Measurements from ENCODE around the gene SOD1. TPM values are rescaled to one million over a fixed set of nuclear protein-coding genes. Genes with fewer than 3 reads are reported as not detected.

SOD1 gene
- total RNA-seq, 4 donors from 2014 or later, result 118 to 141 (median 130) TPM

GRCh38 chr21:31707499-31707898 lies 48.0 kb downstream of the SOD1 start:
- intact Hi-C loops (cut with DNase I; ENCODE audit: low total_unique reads), result no loop called here
- no peak for DNase-seq (ENCODE audit: low spot score in 2 of 2)
- TF ChIP-seq POLR2A (IDR thresholded peaks at IDR 0.05) (no peak), CTCF (IDR thresholded peaks at IDR 0.05) (no peak)
- no peak overlapping the region for H3K4me3 ChIP-seq (ENCODE audit: low read depth, poor library complexity, severe bottlenecking)

- intact Hi-C loops (cut with DNase I; ENCODE audit: low total_unique reads), result no loop called here
- 41 to 47% methylated on average over 1 of the region's 1 CpG for WGBS, 2 donors
- no peak for DNase-seq (ENCODE audit: low spot score in 2 of 2)
- TF ChIP-seq CTCF (IDR thresholded peaks at IDR 0.05) (no peak), POLR2A (IDR thresholded peaks at IDR 0.05) (no peak)
- H3K4me3 ChIP-seq (ENCODE audit: low read depth, poor library complexity, severe bottlenecking), result no peak overlapping the region
Measured at GRCh38 chr21:31708541-31708940, 49.0 kb downstream of the SOD1 start.

- intact Hi-C loops (cut with DNase I; ENCODE audit: low total_unique reads), result no loop called here
- no peak for DNase-seq (ENCODE audit: low spot score in 2 of 2)
- H3K4me3 ChIP-seq (ENCODE audit: low read depth, poor library complexity, severe bottlenecking), result no peak overlapping the region
- TF ChIP-seq POLR2A (IDR thresholded peaks at IDR 0.05) (no peak), CTCF (IDR thresholded peaks at IDR 0.05) (no peak)
- WGBS, 2 donors, result 56% methylated on average over 1 of the region's 1 CpG
Measured at GRCh38 chr21:31710586-31710985, 51.1 kb downstream of the SOD1 start.

GRCh38 chr21:31711326-31711725 lies 51.8 kb downstream of the SOD1 start:
- H3K4me3 ChIP-seq (ENCODE audit: low read depth, poor library complexity, severe bottlenecking), result no peak overlapping the region
- intact Hi-C loops (cut with DNase I; ENCODE audit: low total_unique reads), result no loop called here
- TF ChIP-seq CTCF (IDR thresholded peaks at IDR 0.05) (no peak), POLR2A (IDR thresholded peaks at IDR 0.05) (no peak)
- no peak for DNase-seq (ENCODE audit: low spot score in 2 of 2)
- 92 to 98% methylated on average over 1 of the region's 1 CpG for WGBS, 2 donors

GRCh38 chr21:31711745-31712285 lies 52.3 kb downstream of the SOD1 start:
- WGBS, 2 donors, result 96 to 100% methylated on average over 1 of the region's 1 CpG
- DNase-seq (ENCODE audit: low spot score in 2 of 2), result no peak
- intact Hi-C loops (cut with DNase I; ENCODE audit: low total_unique reads), result no loop called here
- no peak for TF ChIP-seq POLR2A (IDR thresholded peaks at IDR 0.05)
- no peak for TF ChIP-seq CTCF (IDR thresholded peaks at IDR 0.05)
- H3K4me3 ChIP-seq (ENCODE audit: low read depth, poor library complexity, severe bottlenecking), result no peak overlapping the region

GRCh38 chr21:31713115-31713514 lies 53.6 kb downstream of the SOD1 start:
- intact Hi-C loops (cut with DNase I; ENCODE audit: low total_unique reads), result no loop called here
- no peak for TF ChIP-seq POLR2A (IDR thresholded peaks at IDR 0.05)
- no peak for TF ChIP-seq CTCF (IDR thresholded peaks at IDR 0.05)
- no peak for DNase-seq (ENCODE audit: low spot score in 2 of 2)
- 54% methylated on average over 3 of the region's 3 CpGs for WGBS, 2 donors
- no peak overlapping the region for H3K4me3 ChIP-seq (ENCODE audit: low read depth, poor library complexity, severe bottlenecking)
